BJ (cell line): ENCODE data around the gene ENDOU. TPM values are rescaled to one million over a fixed set of nuclear protein-coding genes. Genes with fewer than 3 reads are reported as not detected.

Source experiments
- CTCF ChIA-PET: fragments of 350-600 bp; formaldehyde crosslinking; extraction: SDS; loops from one replicate; lab custom pipeline; 2021; ENCODE audit warnings: antibody characterized with exemption, inconsistent platforms; lab: Yijun Ruan, JAX
- POLR2A ChIA-PET: fragments of 300-600 bp; sonication (Branson Sonifier 250); formaldehyde crosslinking; extraction: SDS; loops from one replicate; lab custom pipeline; 2021; ENCODE audit warnings: antibody characterized with exemption; lab: Charles Lee
- DNase-seq: peaks from one replicate; pipeline ENCODE4 v3.0.0-alpha.2; 2011; ENCODE audit warnings: low read depth
- H3K27me3 ChIP-seq: 2 replicates; pipeline ENCODE4 v1.6.0; 2011; ENCODE audit warnings: low read length; ENCODE audit not compliant: control insufficient read depth, insufficient read depth
- H3K36me3 ChIP-seq: 2 replicates; pipeline ENCODE4 v1.5.1; 2011; ENCODE audit warnings: low read length; ENCODE audit not compliant: control insufficient read depth, insufficient read depth
- H3K4me3 ChIP-seq: 2 replicates; pipeline ENCODE4 v1.5.1; 2011; ENCODE audit warnings: low read depth, mild to moderate bottlenecking, control low read depth, low read length
- polyA plus RNA-seq: library from polyadenylated mRNA; depleted of rRNA; stranded (reverse); fragments of >200 nt; gene quantifications from 2 replicates; pipeline ENCODE4 v1.2.3, GENCODE V29; 2011
- TF ChIP-seq, protein P1 (sequence below): IDR thresholded peaks from 2 replicates; pipeline ENCODE4 v1.5.1; 2011; ENCODE audit warnings: low read depth, mild to moderate bottlenecking, control low read depth, inconsistent platforms, low read length, moderate library complexity; ENCODE audit not compliant: insufficient read depth

ENDOU gene
- polyA plus RNA-seq, 1 experiment: not detected

DNA sequence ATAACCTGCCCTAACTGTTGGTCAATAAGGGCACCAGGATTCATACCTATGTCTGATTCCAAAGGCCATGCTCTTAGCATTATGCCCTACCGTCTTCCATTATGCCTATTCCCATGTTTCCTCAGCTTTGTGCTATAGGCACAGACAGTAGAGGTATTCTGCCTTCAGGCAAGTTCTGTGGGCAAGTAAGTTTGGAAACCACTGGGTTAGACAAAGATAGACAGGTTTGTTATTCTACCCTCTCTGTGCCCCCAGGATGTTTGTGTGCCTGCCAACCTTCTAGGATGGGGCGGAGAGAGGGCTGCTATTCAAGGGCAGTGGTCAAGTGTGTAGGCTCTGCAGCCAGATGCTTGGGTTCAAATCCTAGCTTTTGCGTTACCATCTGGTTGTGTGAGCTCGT, 28.8 kb upstream of the ENDOU start:
- Histone ChIP-seq H3K4me3 (no peak overlapping the region), H3K27me3 (no peaks in the 10 kb centered on the region), H3K36me3 (no peaks in the 10 kb centered on the region)
- POLR2A ChIA-PET: no interaction called here
- TF ChIP-seq, protein P1, sequence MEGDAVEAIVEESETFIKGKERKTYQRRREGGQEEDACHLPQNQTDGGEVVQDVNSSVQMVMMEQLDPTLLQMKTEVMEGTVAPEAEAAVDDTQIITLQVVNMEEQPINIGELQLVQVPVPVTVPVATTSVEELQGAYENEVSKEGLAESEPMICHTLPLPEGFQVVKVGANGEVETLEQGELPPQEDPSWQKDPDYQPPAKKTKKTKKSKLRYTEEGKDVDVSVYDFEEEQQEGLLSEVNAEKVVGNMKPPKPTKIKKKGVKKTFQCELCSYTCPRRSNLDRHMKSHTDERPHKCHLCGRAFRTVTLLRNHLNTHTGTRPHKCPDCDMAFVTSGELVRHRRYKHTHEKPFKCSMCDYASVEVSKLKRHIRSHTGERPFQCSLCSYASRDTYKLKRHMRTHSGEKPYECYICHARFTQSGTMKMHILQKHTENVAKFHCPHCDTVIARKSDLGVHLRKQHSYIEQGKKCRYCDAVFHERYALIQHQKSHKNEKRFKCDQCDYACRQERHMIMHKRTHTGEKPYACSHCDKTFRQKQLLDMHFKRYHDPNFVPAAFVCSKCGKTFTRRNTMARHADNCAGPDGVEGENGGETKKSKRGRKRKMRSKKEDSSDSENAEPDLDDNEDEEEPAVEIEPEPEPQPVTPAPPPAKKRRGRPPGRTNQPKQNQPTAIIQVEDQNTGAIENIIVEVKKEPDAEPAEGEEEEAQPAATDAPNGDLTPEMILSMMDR: no peak
- CTCF ChIA-PET: interaction anchor here (1.3 to 9.5 kb wide), 4 partner anchors 11 to 39 kb away, joined by 5 to 107 read pairs (median 52); no protein-coding TSS in a partner anchor
- no peak for DNase-seq

- POLR2A ChIA-PET: no interaction called here
Measured at GRCh38 chr12:47753021-47754001, 28.0 kb upstream of the ENDOU start.

GRCh38 chr12:47752552-47752951, 27.3 kb upstream of the ENDOU start:
- no peak for DNase-seq
- Histone ChIP-seq H3K36me3 (no peaks in the 10 kb centered on the region), H3K27me3 (0 out of 2 replicates have a peak, but pooled peaks cover 1% of the 10 kb centered on the region), H3K4me3 (no peak overlapping the region)
- CTCF ChIA-PET: interaction anchor here (1.8 to 9.5 kb wide), 5 partner anchors 10 to 86 kb away, joined by 4 to 107 read pairs (median 12); no protein-coding TSS in a partner anchor
- TF ChIP-seq, protein P1: no peak
- POLR2A ChIA-PET: no interaction called here

More at GRCh38 chr12:47753021-47754001, 28.0 kb upstream of the ENDOU start:
- no peak for DNase-seq
- Histone ChIP-seq H3K27me3 (no peaks in the 10 kb centered on the region), H3K4me3 (no peak overlapping the region), H3K36me3 (no peaks in the 10 kb centered on the region)
- TF ChIP-seq, protein P1: no peak
- CTCF ChIA-PET: interaction anchor here (1.3 to 9.5 kb wide), 5 partner anchors 11 to 85 kb away, joined by 5 to 107 read pairs (median 22); no protein-coding TSS in a partner anchor

DNA sequence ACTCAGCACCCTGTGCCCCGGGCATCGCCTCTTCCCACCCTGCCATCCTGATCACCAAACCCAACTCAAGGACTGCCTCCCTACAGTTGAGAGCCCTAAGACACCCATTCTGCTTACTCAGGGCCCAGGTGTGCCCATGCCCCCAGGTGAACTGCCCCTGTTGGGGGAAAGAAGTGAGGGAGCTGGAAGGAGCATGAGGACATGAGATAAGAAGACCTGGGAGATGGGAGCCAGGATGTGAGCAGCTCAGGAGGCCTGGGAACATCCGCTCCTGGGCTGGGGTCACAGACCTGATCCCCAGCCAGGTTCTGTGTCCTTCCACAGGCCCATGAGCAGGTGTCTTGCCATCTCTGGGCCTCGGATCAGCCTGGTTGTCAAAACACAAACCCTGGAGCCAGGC, 26.8 kb upstream of the ENDOU start:
- no peaks in the 10 kb centered on the region for H3K36me3 ChIP-seq
- 0 out of 2 replicates have a peak, but pooled peaks cover 1% of the 10 kb centered on the region for H3K27me3 ChIP-seq
- CTCF ChIA-PET: interaction anchor here (1.8 to 9.5 kb wide), 5 partner anchors 9 to 86 kb away, joined by 4 to 107 read pairs (median 12); no protein-coding TSS in a partner anchor
- no peak for DNase-seq
- POLR2A ChIA-PET: no interaction called here
- no peak overlapping the region for H3K4me3 ChIP-seq
- TF ChIP-seq, protein P1: no peak

DNA sequence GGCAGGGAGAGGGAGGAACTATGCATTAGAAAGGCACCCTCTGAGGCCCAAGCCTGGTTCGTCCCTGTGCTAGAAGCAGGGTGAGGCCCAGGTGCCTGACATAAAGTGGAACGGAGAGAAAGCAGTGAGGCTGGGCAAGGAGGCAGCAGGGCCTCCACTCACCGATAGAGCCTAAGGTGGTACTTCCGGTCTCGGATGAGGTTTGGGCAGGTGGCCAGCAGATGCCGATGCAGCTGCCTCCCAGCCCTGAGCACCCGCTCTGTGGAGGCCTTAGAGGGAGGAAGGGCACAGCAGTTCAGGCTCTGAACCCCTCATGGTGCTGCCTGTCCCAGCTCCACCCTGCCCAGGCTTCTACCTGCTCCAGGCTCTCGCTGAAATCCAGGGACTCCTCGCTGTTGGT, 26.3 kb upstream of the ENDOU start:
- TF ChIP-seq, protein P1: no peak
- ChIA-PET POLR2A (no interaction called here), CTCF (interaction anchor here (1.8 to 9.5 kb wide), 5 partner anchors 9 to 87 kb away, joined by 4 to 107 read pairs (median 12); no protein-coding TSS in a partner anchor)
- Histone ChIP-seq H3K36me3 (no peaks in the 10 kb centered on the region), H3K27me3 (0 out of 2 replicates have a peak, but pooled peaks cover 1% of the 10 kb centered on the region), H3K4me3 (no peak overlapping the region)
- DNase-seq: no peak
